Hematopoietic multipotent progenitor cell treated with erythropoietin and hydrocortisone succinate and interleukin-3 and kit ligand, for 17 days (in vitro differentiated cells): ENCODE data around the gene DIPK1A.

Experiments used
- DNase-seq: peaks from one replicate; pipeline ENCODE4 v3.0.0-alpha.2; 2015; ENCODE audit warnings: low spot score

Gene DIPK1A

DNA sequence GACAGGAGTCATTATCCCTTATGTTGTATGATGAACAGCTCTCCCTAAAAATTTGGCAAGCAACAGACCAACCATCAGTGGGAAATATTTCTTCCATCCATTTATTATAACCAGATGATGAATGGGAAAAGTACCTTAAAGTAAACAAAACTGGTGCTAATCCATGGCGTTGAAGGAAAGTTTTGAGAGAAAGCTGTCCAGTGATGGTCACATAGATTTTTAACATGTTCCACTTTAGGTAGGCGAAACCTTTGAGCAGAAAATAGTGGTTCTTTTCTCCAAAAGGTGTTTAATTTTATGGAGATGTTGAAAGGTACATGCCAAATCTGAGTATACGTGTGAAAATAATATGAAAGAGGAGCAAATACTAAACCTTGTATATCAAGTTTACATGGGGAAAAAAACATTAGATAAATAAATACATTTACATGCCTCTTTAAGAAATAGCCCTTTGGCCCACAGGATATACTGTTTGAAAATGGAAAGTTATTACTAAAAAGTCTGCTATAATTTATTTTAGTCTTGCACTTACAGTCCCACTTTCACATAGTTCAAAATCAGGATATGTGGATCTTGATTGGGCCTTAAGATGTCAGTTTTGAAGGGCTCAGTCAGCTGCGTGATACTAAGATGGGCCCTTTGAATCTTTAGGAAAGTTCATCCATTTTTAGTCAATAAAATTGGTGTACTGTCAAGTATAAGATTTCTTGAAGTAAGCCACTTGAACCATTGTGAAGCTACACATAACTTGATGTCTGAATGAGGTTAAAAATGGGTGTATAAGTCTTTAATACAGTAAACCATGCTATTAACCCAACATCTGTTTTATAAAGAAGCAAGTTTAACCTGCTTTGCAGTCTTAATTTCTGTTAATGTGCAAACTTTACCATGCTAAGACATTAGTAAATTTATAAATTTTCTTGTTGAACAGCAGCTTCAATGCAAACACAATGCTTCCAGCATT is 118.9 kb downstream of the DIPK1A start:
- no peak for DNase-seq

- DNase-seq: no peak
Measured at GRCh38 chr1:92840600-92840999, 120.7 kb downstream of the DIPK1A start.

- no peak for DNase-seq
Measured at GRCh38 chr1:92839442-92839841, 121.8 kb downstream of the DIPK1A start.

DNA sequence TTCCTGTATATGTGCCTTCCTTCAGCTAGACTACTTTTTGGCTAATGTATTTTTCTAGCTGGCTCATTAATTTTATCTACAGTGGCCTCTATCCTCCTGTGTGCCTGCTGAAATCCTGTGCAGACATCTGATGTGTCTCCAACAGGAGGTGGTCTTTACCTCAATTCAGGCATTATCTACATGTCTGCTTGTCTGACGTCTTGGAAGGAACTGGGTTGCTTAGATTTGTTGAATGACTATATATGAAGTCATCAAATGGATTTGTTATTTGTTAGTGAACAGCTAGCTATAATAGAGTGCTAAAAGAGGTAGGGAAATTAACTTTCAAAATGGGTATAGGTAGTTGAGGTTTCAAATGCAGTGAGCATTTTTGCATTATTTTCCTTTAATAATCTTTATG is 122.7 kb downstream of the DIPK1A start:
- DNase-seq: no peak

DNA sequence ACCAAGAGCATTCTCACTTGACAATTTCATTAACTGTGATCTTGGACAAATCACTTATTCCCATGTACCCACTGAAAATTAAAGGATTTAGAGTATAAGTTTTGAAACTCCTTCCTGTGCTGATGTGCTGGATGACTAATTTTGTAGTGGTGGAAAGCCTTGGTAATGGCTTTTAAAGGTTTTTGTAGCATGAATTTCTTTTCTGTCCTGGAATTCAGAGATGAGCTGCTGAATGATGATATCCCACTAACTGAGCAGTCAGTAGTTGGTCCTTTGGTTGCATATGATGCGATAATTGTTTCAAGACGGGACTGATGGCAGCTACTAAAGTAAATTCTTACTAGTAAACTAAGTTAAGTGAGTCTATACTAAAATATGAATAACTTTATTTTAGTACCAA is 124.2 kb downstream of the DIPK1A start:
- DNase-seq: no peak

- DNase-seq: no peak
Measured at GRCh38 chr1:92834617-92835016, 126.6 kb downstream of the DIPK1A start.

GRCh38 chr1:92833840-92834239 is 127.4 kb downstream of the DIPK1A start:
- no peak for DNase-seq

DNA sequence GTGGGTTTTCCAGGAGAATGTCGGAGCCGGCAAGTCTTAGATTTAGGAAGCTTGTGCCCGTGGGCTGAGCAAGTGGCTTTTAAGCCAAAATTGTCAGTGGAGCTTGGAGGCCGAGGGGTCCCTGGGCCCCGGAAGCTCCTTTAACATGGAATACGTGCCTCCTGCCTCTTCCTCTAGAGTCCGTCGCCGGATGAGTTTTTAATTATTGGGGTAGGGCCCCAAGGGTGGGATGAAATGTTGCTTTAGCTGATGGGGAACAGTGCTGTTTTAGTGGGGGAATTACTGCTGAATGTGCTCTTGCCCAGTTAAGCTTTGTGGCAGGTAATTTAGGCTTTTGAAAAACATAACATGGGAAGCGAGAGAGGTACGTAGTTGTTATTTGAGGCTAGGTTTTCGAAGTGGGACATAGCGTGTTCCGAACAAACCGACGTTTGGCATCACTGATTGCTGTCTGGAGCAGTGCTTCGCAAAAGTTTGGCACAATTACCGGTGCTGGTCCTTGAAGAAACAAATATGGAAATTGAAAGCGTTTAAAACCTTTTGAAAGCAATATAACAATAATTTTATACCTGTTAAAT is 128.6 kb downstream of the DIPK1A start:
- DNase-seq: peak; percentile 39

DNA sequence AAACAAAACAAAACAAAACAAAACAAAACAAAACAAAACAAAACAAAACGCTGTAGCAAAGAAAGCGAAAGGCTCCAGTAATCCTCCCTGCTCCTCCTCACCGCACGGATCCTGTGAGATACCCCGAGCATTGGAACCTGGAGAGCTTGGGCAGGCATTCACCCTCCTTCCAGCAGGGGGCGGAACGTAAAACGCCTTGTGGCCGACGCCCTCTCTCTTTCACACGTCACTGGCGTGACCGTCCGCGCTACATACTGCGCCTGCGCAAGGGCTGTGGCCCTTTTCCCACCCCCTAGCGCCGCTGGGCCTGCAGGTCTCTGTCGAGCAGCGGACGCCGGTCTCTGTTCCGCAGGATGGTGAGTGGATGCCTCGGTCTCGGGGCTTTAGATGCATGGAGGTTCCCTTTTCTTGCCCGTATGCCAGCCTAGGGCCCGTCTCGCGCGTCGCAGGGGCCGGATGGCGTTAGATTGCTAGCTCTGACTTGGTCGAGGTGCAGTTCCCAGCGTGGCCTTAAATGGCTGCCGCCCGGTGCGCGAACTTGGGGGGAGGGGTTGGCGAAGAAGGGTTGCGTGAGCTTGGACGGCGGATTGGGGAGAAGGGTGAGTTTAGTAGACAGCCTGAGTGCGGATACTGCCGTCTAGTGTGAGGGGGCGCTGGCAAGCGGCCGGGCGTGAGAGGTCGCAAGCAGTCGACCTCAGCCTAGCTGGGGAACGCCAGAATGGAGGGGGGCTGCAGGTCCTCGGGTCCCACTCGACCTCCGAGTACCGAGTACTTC is 129.3 kb downstream of the DIPK1A start, which contains the start of gene RPL5:
RPL5 (plus strand) TSS at position 279 of the 775 bp plus-strand sequence; CDS start at position 354, 75 bp downstream.
- DNase-seq: peak; percentile 99

DNA sequence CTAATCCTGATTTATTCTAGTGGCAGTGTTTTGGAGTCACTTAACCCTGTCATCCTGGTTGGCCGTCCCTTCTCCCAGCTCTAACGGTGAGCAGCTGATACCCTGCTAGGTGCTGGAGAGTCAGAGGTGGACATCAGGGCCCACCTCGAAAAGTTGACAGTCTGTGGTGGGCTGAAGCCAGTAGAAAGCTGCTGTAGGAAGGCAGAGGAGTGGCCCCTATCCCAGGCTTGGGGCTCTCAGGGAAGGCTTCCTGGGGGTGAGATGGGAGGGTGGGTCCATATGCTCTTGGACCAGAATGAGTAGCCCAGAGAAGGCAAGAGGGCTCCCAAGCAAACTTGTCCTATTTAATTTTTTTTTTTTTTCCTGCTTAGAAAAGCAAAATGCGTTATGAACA is 129.9 kb downstream of the DIPK1A start:
- DNase-seq: no peak

DNA sequence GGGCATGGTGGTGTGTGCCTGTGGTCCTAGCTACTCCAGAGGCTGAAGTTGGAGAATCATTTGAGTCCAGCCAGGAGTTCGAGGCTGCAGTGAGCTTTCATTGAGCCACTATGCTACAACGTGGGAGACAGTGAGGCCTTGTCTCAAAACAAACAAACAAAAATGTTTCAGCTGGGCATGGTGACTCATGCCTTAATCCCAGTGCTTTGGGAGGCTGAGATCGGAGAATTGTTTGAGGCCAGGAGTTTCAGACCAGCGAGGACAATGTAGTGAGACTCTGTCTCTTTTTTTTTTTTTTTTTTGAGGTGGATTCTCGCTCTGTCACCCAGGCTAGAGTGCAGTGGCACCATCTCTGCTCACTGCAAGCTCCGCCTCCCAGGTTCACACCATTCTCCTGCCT is 134.5 kb downstream of the DIPK1A start:
- no peak for DNase-seq

- DNase-seq: no peak
Measured at GRCh38 chr1:92822879-92823278, 138.4 kb downstream of the DIPK1A start.

DNA sequence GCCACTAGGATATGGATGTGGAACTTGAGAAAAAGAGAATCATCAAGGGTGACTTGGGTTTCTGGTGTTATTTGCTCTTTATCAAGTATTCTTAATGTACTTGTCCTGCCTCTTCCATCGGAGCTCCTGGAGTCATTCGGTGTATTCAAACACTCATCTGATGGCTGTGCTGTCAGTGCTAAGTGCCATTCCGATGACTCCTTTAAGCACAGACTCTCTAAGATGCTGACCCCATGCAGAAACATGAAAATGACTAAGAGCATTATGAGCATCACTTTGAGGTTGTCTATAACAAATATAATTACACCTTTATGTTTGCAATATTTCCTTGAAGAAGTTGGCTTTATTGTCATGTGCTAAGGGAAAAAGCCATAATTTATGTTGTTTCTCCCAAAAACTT is 140.7 kb downstream of the DIPK1A start:
- DNase-seq: no peak

DNA sequence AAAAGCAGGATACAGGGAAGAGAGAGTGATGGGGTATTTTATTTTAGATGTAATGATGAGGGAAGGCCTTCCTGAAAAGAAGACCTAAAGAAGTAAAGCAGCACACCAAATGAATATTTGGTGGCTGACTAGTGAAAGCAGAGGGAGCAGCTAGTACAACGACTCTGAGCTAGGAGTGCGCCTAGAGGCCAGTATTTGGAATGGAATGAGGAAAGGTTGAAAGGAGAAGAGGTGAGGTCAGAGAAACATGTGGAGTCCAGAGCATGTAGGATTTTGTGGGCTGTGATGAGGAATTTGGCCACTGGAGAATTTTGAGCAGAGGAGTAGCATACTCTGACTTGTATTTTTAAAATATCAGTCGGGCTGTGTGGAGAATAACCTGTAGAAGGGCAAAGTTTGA is 141.2 kb downstream of the DIPK1A start:
- DNase-seq: no peak

- peak; percentile 22 for DNase-seq
Measured at GRCh38 chr1:92817986-92818764, 143.1 kb downstream of the DIPK1A start.

- DNase-seq: no peak
Measured at GRCh38 chr1:92817137-92817697, 144.0 kb downstream of the DIPK1A start.

DNA sequence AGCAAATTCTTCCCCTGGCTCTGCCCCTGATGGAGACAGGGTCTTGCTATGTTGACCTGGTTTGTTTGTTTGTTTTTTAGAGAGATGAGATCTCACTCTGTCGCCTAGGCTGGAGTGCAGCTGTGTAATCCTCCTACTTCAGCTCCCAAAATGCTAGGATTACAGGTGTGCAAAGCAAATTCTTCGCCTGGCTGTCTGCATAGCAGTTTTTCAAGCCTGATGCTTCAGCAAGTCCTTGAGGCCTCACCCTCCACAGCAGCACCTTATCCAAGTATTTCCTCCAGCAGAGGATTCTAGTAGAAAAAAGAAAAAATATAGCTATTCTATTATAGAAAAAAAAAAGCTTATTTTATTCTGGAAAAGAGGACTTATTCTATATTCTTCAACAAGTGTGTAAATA is 144.5 kb downstream of the DIPK1A start:
- no peak for DNase-seq

GRCh38 chr1:92808381-92808780 is 152.9 kb downstream of the DIPK1A start:
- DNase-seq: no peak

GRCh38 chr1:92805216-92805615 is 156.0 kb downstream of the DIPK1A start:
- no peak for DNase-seq

GRCh38 chr1:92804721-92805201 is 156.5 kb downstream of the DIPK1A start:
- no peak for DNase-seq

DNA sequence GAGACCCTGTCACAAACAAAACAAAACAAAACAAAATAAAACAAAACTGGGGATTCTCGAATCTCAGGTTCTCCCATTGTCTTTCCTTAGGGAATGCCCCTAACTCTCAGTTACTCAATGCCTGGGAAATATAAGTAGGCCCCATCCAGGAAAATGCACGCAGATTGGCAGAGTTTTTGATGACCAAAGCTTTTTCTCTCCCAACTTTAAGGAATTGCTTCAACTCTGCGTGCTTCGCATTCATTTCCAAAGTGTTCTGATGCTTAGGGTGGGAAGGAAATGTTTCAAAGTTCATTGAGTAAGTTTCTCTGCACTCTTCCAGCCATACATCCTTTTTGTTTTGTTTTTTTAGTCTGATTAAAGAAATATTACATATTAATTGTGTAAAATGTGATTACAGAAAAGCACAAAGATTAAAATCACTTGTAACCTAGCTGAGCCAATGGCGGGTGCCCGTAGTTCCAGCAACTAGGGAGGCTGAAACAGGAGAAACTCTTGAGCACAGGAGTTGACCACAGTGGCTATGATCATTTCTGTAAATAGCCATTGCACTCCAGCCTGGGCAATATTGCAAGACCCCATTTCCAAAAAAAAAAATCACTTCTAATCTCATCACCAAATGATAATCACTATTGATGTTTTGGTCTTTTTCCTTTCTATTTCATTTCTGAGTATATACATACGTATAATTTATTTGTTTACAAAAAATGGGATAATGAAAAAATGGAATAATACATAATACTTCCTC is 157.9 kb downstream of the DIPK1A start:
- no peak for DNase-seq
